HG03066 (cell line): ENCODE data around the gene AKIRIN1.
"Not testable (repeated sequence)": the region's sequence is repeated elsewhere in the genome, so short reads cannot be mapped to it uniquely, and the experiment has no call there.

Source experiments
- ATAC-seq: cut with Tn5 transposase; IDR thresholded peaks from one replicate; pipeline ENCODE4 v1.9.1; 2021; ENCODE audit warnings: low read depth; ENCODE audit not compliant: unreplicated experiment

The AKIRIN1 gene

GRCh38 chr1:38990738-38991637, at the start of gene AKIRIN1:
AKIRIN1 (plus strand) TSS chr1:38991276; CDS start chr1:38991381, 105 bp downstream.
- peak; percentile 93 for ATAC-seq

GRCh38 chr1:38941527-38942019, 49.5 kb upstream of the AKIRIN1 start, which contains the start of gene RHBDL2:
RHBDL2 (minus strand) TSS chr1:38941830; CDS start chr1:38919212, 22,618 bp downstream.
- ATAC-seq: no peak

- no peak for ATAC-seq
These were observed 48.2 kb upstream of the AKIRIN1 start for GRCh38 chr1:38942664-38943428.

- no peak for ATAC-seq
These were observed 46.5 kb upstream of the AKIRIN1 start for GRCh38 chr1:38944547-38944946.

- ATAC-seq: no peak
These were observed 40.5 kb upstream of the AKIRIN1 start for GRCh38 chr1:38950553-38950952.

GRCh38 chr1:38953433-38953860, 37.6 kb upstream of the AKIRIN1 start:
- no peak for ATAC-seq

GRCh38 chr1:38958967-38959366, 32.1 kb upstream of the AKIRIN1 start:
- no peak for ATAC-seq

GRCh38 chr1:38962113-38962512, 29.0 kb upstream of the AKIRIN1 start:
- ATAC-seq: no peak

- no peak for ATAC-seq
These were observed 28.5 kb upstream of the AKIRIN1 start for GRCh38 chr1:38962560-38962959.

GRCh38 chr1:38964140-38964548, 26.9 kb upstream of the AKIRIN1 start:
- no peak for ATAC-seq

GRCh38 chr1:38973145-38973544, 17.9 kb upstream of the AKIRIN1 start:
- not testable (repeated sequence) for ATAC-seq

- no peak for ATAC-seq
These were observed 17.2 kb upstream of the AKIRIN1 start for GRCh38 chr1:38973659-38974437.

- ATAC-seq: not testable (repeated sequence)
These were observed 13.5 kb upstream of the AKIRIN1 start for GRCh38 chr1:38977399-38978244.

GRCh38 chr1:38978245-38978542, 12.9 kb upstream of the AKIRIN1 start:
- not testable (repeated sequence) for ATAC-seq

GRCh38 chr1:38979380-38979779, 11.7 kb upstream of the AKIRIN1 start:
- ATAC-seq: not testable (repeated sequence)

- no peak for ATAC-seq
These were observed 1.1 kb upstream of the AKIRIN1 start for GRCh38 chr1:38989979-38990378.

- ATAC-seq: no peak
These were observed 714 bp upstream of the AKIRIN1 start for GRCh38 chr1:38990386-38990737.

GRCh38 chr1:38991638-38992411, 749 bp downstream of the AKIRIN1 start:
- peak; percentile 1 for ATAC-seq
